SKM-1 treated with dmso at 0.1 percent for 144 hours (cell line): ENCODE measurements around the gene DSCAML1.
"Not testable (repeated sequence)": the region's sequence is repeated elsewhere in the genome, so short reads cannot be mapped to it uniquely, and the experiment has no call there.

Experiments used
- DNase-seq: peaks from one replicate; lab custom pipeline; 2025; ENCODE audit not compliant: unreplicated experiment; lab: John Stamatoyannopoulos, UW

The DSCAML1 gene

DNA sequence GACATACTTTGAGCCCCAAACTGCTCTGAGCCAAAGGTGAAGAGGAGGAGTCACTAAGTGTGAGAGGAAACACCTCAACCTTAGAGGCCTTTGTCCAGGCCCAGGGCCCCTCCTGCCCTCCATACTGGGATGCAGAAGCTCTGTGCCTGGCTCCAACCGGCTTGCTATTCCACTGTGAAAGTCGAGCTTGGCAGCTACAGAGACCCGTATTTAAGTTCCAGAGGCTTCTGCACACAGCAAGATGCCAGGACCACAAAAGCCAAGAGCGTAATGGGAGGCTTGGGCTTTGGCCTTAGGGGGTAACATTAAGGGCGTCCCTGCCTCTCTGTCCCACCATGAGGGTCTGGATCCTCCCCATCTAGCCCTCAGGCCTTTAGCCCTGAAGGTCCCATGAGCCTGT is 31.9 kb downstream of the DSCAML1 start:
- DNase-seq, result no peak

DNA sequence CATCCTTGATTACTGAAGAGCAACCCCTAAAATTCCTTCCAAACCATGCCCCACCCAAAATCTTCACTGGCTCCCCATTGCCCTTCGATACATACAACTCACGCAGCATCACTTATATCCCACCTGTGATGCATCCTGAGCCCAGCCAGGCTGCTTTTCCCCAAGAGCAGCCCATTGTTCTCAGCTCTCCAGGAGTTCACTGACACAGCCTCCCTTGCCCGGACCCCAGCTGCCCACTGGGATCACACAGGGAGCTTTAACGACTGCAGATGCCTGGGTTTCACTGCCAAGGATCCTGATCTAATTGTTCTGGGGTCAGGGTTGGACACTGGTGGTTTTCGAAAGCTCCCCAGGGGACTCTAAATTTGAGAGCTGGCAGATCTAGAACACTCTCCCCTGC is 33.6 kb downstream of the DSCAML1 start:
- not testable (repeated sequence) for DNase-seq

DNA sequence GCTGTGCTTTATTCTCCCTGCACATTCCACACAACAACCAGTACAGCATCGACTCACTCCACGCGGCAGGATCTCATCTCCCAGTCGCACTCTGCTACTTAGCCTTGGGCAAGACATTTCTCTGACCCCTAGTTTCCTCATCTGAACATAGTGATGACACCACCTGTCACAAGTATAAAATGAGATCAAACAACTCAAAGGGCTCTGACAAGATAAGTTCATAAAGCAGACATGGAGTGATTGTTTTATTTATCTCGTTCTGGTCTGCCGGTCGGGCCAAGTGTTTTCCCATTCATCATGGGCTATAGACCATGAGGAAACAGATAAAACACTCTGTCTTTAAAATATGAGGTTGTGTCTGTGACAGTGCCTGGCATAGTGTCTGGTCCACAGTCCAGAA is 35.0 kb downstream of the DSCAML1 start:
- DNase-seq, result no peak

DNA sequence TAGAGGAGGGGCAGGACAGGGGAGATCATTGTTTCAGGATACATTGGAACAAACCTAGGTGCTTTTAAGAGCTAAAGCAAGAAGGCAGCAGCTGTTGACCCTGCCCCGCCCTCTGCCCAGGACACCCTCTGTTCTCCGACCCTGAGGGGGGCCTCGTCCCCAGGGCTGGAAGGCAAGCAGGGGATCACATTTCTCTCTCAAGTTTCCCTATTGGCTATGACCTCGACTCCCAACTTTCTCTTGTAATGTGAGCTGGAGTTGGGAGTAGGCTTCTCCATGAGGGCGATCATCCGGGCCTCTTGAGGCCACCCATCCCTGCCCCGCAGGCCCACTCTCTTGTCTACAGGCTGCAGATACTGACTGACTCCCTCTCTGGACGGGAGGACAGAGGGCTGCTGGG is 37.7 kb downstream of the DSCAML1 start:
- no peak for DNase-seq

DNA sequence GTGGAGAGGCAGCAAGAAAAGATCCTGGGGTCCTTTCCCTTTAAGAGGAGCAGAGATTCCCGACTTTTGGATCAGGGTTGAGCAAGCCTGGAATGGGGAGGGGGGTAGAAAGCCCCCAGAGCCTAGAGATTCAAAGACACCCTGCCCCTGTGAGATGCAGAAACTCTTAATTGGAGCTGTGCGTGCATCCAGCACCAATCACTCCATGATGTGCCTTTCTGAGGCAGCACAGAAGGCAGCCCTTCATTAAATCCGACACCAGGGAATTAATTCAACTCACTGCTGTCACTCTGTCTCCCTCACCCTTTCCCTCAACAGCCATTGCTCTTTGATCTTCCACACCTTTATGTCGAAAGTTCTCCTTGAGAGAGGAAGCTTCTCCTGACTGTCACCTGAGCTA is 43.0 kb downstream of the DSCAML1 start:
- no peak for DNase-seq

DNA sequence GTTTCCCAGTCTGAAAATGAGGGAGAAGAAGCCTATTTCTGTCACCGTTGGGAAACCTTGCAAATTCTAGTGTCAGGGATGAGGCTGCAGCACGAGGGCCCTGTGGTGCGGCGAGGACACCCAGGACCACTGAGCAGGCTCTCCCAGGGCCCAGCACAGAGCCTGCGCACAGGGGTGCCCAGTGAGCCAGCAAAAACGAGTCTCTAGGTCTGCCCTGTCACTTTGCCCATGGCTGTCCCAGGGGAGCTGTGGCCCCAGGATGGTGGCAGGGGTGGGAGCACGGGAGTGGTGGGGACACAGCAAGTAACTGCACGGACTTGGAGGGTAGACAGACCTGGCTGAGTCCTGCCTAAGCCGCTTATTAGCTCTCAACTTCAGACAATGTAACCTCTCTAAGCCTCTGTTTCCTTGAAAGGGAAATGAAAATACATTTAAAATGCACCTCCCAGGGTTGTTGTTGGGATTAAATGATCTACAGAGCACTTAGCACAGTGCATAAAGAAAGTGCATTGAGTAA is 44.2 kb downstream of the DSCAML1 start:
- DNase-seq, result no peak

DNA sequence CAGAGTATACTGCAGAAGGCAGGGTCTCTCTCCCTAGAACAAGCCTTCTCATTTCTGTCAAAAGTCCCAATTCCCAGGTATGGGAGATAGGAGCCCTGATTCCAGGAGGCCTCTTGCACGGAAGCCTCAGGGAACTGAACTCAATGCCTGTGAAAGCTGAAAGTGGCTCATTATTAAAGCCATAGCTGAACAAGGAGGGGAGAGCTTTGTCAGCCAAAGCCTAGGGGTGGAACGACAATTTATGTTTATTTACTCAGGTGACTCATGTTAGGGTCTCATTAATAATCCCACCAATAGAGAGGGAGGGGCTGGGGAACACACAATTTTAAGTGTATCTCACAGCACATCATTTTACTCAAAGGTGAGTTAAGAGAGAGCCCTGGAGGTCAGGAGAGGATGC is 44.9 kb downstream of the DSCAML1 start:
- DNase-seq, result no peak

DNA sequence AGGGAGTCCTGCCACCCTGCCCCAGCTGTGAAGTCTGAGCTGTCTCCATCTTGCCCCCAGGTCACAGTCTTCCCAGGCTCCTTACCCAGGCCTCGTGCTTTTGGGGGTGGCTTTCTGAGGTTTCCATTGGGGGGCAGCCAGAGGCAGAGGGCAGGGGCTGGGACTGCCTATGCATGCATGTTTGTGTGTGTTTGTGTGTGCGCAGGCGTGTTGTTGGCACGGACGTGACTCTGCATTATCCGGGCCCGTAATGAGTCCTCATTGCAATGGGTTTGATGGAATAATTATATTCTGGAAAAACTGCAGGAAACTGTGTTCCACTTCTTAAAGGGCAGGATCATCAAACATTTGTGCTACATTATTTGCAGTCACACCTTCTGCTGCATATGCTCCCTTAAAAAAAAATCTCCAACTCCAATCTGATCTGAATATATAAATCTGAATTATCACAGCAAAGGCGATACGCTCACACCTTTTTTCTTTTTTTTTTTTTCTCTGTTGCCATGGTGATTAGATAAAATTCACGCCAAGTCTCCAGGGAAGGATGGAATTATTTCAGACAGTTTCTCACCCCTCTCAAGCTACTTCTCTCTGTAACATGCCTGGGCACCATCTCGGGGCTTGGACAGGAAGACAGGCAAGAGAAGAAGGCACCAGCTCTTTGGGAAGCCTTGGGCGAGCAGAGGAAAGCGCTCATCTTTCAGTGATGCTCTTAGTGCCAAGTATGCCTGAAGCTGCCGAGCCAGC is 45.9 kb downstream of the DSCAML1 start:
- no peak for DNase-seq

DNA sequence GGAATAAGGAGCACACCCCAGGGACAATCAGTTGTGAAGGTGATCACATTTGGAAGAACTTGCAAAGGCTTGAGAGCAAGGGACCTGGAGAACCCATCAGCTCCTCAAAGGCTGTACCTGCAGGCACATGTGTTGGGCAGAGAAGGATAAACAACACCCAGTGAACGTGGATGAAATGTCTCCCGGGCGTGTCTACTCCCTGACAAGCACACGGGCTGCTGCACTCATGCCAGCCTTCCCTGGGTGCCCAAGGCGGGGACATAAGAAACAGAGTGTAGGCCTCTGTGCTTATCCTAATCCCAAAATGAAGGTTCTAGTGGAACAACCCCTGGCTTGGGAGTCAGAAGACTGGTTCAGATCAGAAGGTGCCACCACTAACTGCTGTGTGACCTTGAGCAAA is 46.7 kb downstream of the DSCAML1 start:
- no peak for DNase-seq

DNA sequence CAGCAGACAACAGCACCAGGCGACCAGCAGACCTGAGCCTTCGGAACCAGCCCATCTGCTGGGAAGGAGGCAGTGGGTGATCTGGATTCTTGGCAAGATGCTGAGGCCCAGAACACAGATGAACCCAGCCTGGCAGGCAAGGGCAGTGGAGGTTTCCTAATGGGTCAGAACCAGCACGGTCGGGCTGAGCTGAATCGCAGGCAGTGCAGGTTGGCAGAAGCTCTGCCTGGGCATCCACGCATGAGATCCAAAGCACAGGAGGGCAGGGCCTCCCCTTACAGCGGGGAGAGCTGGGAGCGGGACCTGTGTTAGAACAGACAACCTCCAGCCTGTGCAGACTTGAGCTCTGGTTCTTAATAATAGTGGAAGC is 47.5 kb downstream of the DSCAML1 start:
- DNase-seq, result no peak

DNA sequence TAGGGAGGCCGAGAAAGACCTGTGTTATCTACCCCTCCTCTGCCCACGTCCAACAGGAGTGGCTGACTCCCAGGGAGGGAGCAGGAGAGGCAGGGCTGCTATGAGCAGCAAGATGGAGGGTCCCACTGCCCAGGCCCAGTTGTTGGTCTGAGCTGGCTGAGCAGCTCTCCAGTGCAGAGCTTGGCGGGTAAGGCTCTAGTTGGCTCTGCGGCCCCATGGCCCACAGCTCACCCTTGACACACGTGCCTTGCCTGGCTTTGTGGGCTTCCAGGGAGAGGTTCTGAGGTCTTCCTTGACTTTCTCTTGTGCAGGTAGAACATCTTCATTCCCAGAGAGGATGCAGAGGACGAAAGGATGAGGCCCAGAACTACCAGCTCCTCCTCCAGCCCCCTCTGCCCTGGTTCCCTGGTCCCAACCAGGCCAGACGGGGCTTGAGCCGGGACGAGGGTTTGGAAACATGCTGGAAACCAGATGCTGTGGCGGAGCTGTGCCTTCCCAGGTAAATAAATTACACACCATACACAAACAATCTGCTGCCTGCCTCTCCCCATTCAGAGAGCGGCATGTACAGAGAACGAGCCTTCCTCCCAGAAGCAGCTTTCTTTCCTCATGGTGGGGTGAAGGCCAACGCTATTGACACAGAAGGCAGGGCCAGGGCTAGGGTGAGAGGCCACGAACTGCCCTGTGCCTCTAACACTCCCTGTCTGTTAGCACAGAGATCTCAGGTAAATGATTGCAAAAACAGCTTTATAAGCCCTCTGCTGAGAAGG is 48.1 kb downstream of the DSCAML1 start:
- DNase-seq, result no peak

DNA sequence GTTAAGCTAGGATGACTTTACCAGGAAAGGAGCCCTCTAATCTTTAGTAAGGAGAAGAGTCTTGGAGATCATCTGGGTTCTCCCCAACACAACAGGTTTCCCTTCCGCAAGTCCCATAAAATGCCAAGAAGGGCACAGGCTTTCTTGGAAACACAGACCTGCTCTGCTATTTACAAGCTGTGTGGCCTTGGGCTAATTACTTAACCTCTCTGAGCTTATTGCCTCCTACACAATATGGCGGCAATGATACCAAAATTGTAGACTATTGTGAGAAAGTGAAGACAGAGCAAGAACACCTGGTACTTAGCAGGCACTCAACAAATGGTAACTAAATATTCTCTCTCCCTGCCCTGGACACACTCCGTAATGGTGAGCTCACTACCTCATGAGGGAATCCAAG is 49.1 kb downstream of the DSCAML1 start:
- DNase-seq, result no peak

DNA sequence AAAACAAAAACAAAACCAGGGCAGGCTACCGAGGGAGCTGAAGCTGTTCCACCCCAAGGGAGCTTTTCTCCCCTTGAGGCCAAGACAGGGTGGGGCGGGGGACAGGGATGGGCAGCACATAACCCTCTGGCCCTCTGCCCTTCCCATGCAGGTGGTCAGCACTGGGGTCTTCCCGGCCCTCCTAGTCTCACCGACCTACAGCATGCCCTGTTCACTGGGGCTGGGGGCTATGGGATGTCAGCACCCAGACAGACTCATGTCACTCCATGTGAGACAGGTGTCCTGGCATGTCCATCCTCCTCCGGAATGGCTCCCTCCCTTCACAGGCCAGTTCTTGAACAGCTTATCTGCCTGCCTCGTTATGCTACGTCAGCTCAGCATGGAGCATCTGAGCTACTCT is 51.7 kb downstream of the DSCAML1 start:
- DNase-seq, result no peak

DNA sequence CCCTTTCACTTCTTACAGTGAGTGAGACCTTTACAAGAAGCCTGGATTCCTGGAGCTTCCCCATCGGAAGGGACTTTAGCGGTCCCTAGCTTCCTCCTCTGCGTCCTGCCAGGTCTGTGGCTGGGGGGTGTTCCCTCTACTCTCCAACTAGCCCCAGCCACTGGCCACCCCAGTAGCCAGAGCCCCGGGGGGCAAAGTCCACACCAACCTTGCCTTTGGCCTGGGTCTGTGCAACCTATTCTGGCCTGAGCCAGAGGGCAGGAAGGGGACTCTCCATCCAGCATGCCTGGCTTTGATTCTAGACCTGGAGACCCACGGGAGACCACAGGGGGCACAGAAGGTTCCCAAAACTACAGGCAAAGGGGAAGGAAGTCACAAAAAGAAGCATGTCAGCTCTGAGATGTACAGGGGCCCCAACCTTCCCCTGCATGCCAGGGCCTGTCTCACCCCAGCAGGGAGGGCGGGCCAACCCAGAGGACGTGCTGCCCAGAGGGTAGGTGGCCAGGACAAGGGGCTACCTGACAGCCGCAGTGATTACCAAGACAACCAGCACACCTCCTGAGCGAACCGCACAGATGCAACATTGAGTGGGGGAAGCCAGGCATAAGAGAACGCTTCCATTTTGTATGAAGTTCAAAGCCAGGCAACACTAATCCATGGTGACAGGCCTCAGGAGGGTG is 52.4 kb downstream of the DSCAML1 start:
- DNase-seq, result peak; percentile 9

DNA sequence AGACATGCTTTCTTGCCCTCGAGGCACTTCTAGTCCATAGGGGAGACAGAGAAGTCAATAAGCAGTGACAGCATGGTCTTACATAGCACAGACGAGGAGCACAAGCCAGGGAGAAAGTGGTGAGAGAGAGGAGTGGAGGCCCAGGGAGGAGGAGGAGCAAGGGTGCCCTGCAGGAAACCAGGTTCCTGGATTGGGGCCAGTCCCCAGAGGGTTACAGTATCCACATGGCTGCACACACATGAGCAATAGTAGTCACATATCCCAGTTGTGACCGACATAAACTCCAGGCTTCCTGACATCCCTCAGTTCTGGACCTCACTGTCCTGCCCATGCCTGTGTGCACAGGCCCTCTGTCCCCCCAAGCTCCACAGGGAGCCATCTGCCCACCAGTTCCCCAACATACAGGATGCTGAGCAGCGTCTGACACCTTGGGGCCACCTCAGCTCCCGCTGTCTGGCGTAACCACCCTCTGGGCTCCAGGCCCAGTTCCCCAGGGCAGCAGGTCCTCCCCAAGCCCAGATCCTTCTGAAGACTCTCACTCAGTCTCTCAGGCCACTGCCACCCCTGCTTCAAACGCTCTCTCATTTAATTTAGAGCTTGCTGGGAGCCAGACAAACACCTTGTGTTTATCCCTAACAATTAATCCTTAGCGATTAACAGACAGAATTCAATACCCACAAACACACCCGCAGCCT is 53.7 kb downstream of the DSCAML1 start:
- DNase-seq, result peak; percentile 47

DNA sequence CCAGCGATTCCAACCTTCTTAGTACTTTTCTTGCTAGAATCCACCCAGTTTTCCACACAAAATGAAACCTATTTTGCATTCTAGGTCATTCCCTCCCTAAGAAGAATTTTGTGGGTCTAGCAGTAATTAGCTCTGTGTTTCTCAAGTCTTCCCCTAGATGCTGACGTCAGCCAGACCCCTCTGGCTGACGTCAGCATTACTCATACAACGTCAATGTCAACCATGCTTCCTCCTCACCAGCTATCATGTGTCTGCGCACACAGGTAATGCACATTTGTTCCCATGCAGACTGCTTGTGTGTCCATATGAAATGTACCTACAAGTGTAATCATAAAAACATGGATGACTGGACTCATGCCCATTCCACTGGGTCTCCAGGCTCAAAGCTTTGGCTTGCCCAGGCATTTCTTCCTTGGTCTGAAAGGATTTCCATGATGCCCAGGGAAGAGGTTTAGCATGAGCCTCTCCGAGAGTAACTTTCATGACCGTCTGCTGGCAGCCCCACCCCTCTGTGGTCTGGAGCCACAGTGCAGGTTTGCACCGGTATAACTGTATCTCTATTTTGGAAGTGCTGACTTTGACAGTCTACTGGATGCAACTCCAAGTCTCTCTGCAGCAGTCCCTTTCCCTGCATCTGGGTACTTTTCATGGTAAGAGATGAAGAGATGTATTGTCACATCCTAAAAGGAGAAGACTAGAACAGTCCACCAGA is 58.6 kb downstream of the DSCAML1 start:
- DNase-seq, result no peak

DNA sequence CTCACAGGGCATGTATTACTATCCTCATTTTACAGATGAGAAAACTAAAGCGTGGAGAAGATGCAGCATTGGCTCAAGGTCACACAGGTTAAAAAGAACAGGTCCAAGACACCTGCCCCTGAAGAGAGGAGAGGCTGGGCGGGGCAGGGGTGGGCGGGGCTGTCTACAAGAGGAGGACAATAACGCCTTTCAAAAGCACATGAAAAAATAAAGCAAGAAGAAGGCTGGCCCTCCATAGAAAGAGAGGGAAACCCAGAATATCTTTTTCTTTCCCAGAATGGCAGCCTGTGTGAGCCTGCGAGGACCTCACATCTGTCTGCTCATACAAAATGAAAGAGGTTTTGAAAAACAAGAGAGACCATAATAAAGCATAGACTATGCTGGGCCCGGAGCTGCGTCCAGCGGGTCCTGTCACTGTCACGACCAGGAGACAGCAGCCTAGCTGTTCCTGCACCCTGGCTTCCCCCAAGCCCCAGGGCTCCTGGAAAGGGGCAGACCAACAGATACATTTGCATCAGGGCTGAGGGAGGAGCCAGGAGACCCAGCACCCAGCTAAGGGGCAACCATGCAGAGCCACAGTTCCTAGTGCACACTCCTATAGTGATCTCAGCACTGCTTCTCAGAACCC is 61.6 kb downstream of the DSCAML1 start:
- no peak for DNase-seq

DNA sequence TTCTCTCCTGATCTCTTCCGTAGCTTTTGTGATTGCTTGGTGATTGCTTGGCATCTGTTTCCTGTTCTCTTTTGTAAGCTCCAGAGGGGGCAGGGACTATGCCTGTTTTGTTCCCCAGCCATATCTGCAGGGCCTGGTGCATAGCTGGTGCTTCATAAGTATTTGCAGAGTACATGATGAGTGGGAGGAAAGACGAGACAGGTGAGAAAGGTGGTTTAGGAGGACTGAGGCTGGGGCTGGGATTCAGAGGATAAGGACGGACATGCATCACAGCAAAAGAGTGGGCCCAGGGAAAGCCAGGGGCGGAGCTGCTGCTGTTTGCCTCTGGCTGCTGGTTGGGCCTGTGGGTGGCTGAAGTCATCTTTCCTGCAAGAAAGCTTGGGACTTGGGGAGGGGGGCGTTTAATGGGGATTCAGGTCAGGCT is 62.4 kb downstream of the DSCAML1 start:
- peak; percentile 37 for DNase-seq

DNA sequence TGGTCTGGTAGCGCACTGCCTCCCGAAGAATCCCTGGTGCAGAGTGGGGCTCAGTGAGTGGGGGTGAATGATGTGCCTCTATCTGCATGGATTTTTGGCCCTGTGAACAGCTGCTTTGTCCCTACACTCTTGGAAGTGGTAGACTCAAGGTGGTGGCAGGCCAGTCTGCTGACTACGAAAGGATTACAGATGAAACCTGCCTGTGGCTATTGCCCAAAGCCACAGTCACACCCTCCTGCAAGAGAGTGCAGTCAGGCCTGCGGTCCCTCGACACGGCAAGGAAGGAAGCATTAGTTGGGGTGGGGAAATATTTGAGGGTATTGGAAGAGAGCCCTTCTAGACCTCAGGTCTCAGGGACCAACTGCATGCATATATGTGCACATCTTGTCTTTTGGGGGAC is 63.7 kb downstream of the DSCAML1 start:
- DNase-seq, result peak; percentile 49

DNA sequence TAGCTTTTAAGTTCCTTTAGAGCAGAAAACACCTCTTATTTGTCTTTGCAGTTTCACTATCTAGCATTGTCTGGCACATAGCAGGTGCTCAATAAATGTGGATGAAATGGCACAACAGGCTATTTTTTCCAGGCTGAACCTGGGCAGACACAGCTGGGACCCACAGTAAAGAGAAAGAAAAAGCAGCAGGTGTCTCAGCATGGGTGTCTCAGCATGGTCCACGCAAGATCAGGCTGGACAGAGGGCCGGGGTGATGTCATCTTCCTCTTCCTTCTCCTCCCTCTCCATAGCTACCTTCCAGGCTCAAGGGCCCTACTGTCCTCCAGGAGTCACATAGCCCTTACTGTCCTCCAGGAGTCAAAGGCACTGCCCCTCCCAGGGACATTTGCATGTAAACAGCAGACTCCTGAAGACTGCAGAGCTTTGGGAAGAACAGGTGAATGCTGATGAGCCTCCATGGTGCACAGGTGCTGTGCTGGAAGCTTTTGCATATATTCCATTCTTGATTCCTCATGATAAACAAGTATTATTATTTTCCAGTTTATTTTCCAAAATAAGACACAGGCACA is 65.2 kb downstream of the DSCAML1 start:
- DNase-seq, result no peak
